ENCODE measurements around the gene INPP5F. TPM values are rescaled to one million over a fixed set of nuclear protein-coding genes. Genes with fewer than 3 reads are reported as not detected.
"Not testable (repeated sequence)": the region's sequence is repeated elsewhere in the genome, so short reads cannot be mapped to it uniquely, and the experiment has no call there.

Gene INPP5F
- total RNA-seq, 2 experiments from 2014 or later: 12.8 to 13.6 TPM

GRCh38 chr10:119863951-119864565, 138.2 kb downstream of the INPP5F start:
- Mint-ChIP-seq H3K27me3 (no peaks in the 10 kb centered on the region), H3K4me3 (no peak overlapping the region), H3K27ac (peak overlapping the region; percentile 11), H3K4me1 (ENCODE audit: low read depth) (peaks cover 67% of the 10 kb centered on the region), H3K9me3 (no peaks in the 10 kb centered on the region), H3K36me3 (peaks cover 21% of the 10 kb centered on the region)
- intact Hi-C loops (cut with micrococcal nuclease): loop anchor here (5.0 kb wide), 1 partner anchor 257 kb away; no protein-coding TSS in a partner anchor
- DNase-seq: no peak
- POLR2A ChIA-PET: interaction anchor here (6.4 kb wide), 1 partner anchor 9 kb away, joined by 31 read pairs; the partner anchor contains the start of gene MCMBP
- CTCF ChIA-PET: interaction anchor here (7.7 kb wide), 1 partner anchor 112 kb away, joined by 108 read pairs; no protein-coding TSS in a partner anchor

DNA sequence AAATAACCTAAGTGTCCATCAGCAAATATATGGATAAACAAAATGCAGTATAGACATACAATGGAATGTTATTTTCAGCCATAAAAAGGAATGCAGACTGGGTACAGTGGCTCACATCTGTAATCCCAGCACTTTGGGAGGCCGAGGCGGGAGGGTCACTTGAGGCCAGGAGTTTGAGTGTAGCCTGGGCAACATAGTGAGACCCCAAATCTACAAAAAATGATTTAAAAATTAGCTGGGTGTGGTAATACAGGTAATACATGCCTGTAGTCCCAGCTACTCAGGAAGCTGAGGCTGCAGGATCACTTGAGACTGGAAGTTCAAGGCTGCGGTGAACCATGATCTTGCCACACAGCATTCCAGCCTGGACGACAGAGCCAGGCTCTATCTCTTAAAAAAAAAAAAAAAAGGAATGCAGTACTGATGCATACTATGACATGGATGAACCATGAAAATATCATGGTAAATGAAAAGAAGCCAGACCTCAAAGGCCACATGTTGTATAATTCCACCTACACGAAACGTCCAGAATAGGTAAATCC, 139.9 kb downstream of the INPP5F start:
- ChIA-PET POLR2A (no interaction called here), CTCF (no interaction called here)
- intact Hi-C loops (cut with micrococcal nuclease): no loop called here
- H3K36me3 Mint-ChIP-seq: peaks cover 18% of the 10 kb centered on the region
- no peaks in the 10 kb centered on the region for H3K27me3 Mint-ChIP-seq
- no peak overlapping the region for H3K27ac Mint-ChIP-seq
- no peaks in the 10 kb centered on the region for H3K9me3 Mint-ChIP-seq
- peaks cover 62% of the 10 kb centered on the region for H3K4me1 Mint-ChIP-seq (ENCODE audit: low read depth)
- no peak overlapping the region for H3K4me3 Mint-ChIP-seq
- no peak for DNase-seq

- Mint-ChIP-seq H3K9me3 (no peaks in the 10 kb centered on the region), H3K27ac (no peak overlapping the region), H3K4me3 (no peak overlapping the region), H3K27me3 (no peaks in the 10 kb centered on the region), H3K36me3 (peaks cover 18% of the 10 kb centered on the region), H3K4me1 (ENCODE audit: low read depth) (peaks cover 58% of the 10 kb centered on the region)
- ChIA-PET CTCF (interaction anchor here (0.7 to 1.2 kb wide), 3 partner anchors 8 to 163 kb away, joined by 3 to 4 read pairs (median 4); no protein-coding TSS in a partner anchor), POLR2A (interaction anchor here (1.0 kb wide), 1 partner anchor 141 kb away, joined by 3 read pairs; the partner anchor contains the start of gene INPP5F)
- intact Hi-C loops (cut with micrococcal nuclease): no loop called here
- DNase-seq: no peak
These were observed 141.5 kb downstream of the INPP5F start for GRCh38 chr10:119867317-119867716.

DNA sequence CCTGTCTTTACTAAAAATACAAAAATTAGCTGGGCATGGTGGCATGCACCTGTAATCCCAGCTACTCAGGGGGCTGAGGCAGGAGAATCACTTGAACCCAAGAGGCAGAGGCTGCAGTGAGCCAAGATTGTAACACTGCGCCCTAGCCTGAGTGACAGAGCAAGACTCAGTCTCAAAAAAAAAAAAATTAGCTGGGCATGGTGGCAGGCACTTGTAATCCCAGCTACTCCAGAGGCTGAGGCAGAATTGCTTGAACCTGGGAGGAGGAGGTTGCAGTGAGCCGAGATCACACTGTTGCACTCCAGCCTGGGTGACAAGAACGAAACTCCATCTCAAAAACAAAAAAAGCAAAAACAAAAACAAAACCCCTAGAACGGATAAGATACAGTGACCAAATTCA, 143.5 kb downstream of the INPP5F start:
- peaks cover 13% of the 10 kb centered on the region for H3K36me3 Mint-ChIP-seq
- H3K9me3 Mint-ChIP-seq; H3K27ac Mint-ChIP-seq; H3K4me3 Mint-ChIP-seq; intact Hi-C loops (cut with micrococcal nuclease); DNase-seq; H3K27me3 Mint-ChIP-seq: not testable (repeated sequence)
- H3K4me1 Mint-ChIP-seq (ENCODE audit: low read depth): peaks cover 51% of the 10 kb centered on the region
- ChIA-PET CTCF (interaction anchor here (0.7 to 5.4 kb wide), 2 partner anchors 10 to 150 kb away, joined by 5 to 60 read pairs; no protein-coding TSS in a partner anchor), POLR2A (interaction anchor here (0.6 kb wide), 1 partner anchor 139 kb away, joined by 4 read pairs; no protein-coding TSS in a partner anchor)

- peak overlapping the region; percentile 91 for H3K4me3 Mint-ChIP-seq
- no peaks in the 10 kb centered on the region for H3K27me3 Mint-ChIP-seq
- POLR2A ChIA-PET: interaction anchor here (1.1 to 3.4 kb wide), 11 partner anchors 10 to 275 kb away, joined by 3 to 36 read pairs (median 4); partner anchors contain the start of genes BAG3, INPP5F, SEC23IP and TIAL1
- DNase-seq: peak; percentile 67
- no peaks in the 10 kb centered on the region for H3K9me3 Mint-ChIP-seq
- H3K4me1 Mint-ChIP-seq (ENCODE audit: low read depth): peaks cover 38% of the 10 kb centered on the region
- peak overlapping the region; percentile 89 for H3K27ac Mint-ChIP-seq
- intact Hi-C loops (cut with micrococcal nuclease): loop anchor here (1.0 to 5.0 kb wide), 4 partner anchors 10 to 665 kb away; partner anchors contain the start of genes GRK5 and TIAL1
- H3K36me3 Mint-ChIP-seq: peaks cover 2% of the 10 kb centered on the region
- CTCF ChIA-PET: interaction anchor here (0.6 to 5.4 kb wide), 11 partner anchors 9 to 266 kb away, joined by 3 to 60 read pairs (median 5); partner anchors contain the start of genes INPP5F and SEC23IP
These were observed 146.2 kb downstream of the INPP5F start for GRCh38 chr10:119871881-119872609.

DNA sequence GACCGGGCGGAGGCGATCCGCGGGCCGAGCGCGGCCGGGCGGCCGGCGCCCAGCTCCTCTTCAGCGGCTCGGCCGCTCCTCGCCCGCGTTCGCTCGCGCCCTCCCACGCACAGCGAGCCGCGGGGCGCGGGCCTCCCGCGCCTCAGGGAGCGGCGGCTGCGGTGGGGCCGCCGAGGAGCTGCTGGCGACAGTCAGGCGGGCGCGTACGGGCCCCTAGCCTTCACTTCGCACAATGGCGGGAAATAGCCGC, 146.7 kb downstream of the INPP5F start, which contains the start of gene MCMBP:
MCMBP (minus strand) TSS at position 234 of the 250 bp plus-strand sequence. CDS start 259 bp downstream, outside the sequence.
- no peak for DNase-seq
- Mint-ChIP-seq H3K27ac (peak within 1 kb of the TSS; percentile 89), H3K4me1 (ENCODE audit: low read depth) (peaks cover 35% of the 10 kb centered on the region), H3K27me3 (no peaks in the 10 kb centered on the region), H3K9me3 (no peaks in the 10 kb centered on the region), H3K4me3 (peak within 1 kb of the TSS; percentile 91), H3K36me3 (peaks cover 2% of the 10 kb centered on the region)
- CTCF ChIA-PET: interaction anchor here (0.6 to 5.4 kb wide), 10 partner anchors 10 to 267 kb away, joined by 3 to 60 read pairs (median 4); partner anchors contain the start of genes INPP5F and SEC23IP
- intact Hi-C loops (cut with micrococcal nuclease): loop anchor here (1.0 to 5.0 kb wide), 4 partner anchors 10 to 665 kb away; partner anchors contain the start of genes GRK5 and TIAL1
- POLR2A ChIA-PET: interaction anchor here (0.6 to 3.4 kb wide), 12 partner anchors 10 to 275 kb away, joined by 3 to 36 read pairs (median 4); partner anchors contain the start of genes BAG3, INPP5F, SEC23IP and TIAL1

- intact Hi-C loops (cut with micrococcal nuclease): loop anchor here (1.0 to 5.0 kb wide), 6 partner anchors 11 to 666 kb away; partner anchors contain the start of genes GRK5, SEC23IP and TIAL1
- Mint-ChIP-seq H3K9me3 (no peaks in the 10 kb centered on the region), H3K27me3 (no peaks in the 10 kb centered on the region), H3K4me3 (peak overlapping the region; percentile 80), H3K4me1 (ENCODE audit: low read depth) (peaks cover 31% of the 10 kb centered on the region), H3K36me3 (peaks cover 2% of the 10 kb centered on the region), H3K27ac (peak overlapping the region; percentile 87)
- ChIA-PET POLR2A (interaction anchor here (0.6 to 3.4 kb wide), 12 partner anchors 10 to 276 kb away, joined by 3 to 36 read pairs (median 4); partner anchors contain the start of genes BAG3, INPP5F, SEC23IP and TIAL1), CTCF (interaction anchor here (0.6 to 5.4 kb wide), 13 partner anchors 9 to 267 kb away, joined by 3 to 60 read pairs (median 4); partner anchors contain the start of genes INPP5F and SEC23IP)
- DNase-seq: peak; percentile 91
These were observed 147.2 kb downstream of the INPP5F start for GRCh38 chr10:119872860-119873681.

DNA sequence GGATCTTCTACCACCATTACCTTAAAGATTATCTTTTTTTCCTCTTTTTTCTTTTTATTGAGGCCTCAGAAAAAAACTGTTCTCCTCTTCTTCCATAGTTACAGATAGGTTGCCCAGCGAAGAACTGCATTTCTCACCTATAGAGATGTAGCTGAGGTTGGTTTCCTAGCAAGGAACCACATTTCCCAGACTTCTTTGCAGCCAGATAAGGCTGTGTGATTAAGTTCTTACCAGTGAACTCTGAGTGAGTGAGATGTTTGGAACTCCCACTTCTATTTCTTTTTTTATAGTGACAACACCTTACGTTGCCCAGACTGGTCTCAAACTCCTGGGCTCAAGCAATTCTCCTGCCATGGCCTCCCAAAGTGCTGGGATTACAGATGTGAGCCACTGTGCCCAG, 152.7 kb downstream of the INPP5F start:
- Mint-ChIP-seq H3K4me1 (ENCODE audit: low read depth) (peaks cover 5% of the 10 kb centered on the region), H3K27ac (no peak overlapping the region), H3K36me3 (no peaks in the 10 kb centered on the region), H3K9me3 (no peaks in the 10 kb centered on the region), H3K27me3 (no peaks in the 10 kb centered on the region), H3K4me3 (no peak overlapping the region)
- DNase-seq: no peak
- POLR2A ChIA-PET: no interaction called here
- intact Hi-C loops (cut with micrococcal nuclease): no loop called here
- CTCF ChIA-PET: no interaction called here

Other genes with a start within 250 kb of the INPP5F start
- gene RGS10, start 183.3 kb upstream of the INPP5F start, total RNA-seq: 100 to 1,000 TPM; 158 to 173 TPM
- 100 to 1,000 TPM; 177 TPM for gene TIAL1, start 129.1 kb upstream of the INPP5F start, total RNA-seq
- 10 to 100 TPM; 26.8 to 28.1 TPM for gene BAG3, start 74.7 kb upstream of the INPP5F start, total RNA-seq
- 10 to 100 TPM; 90.8 to 92.8 TPM for gene MCMBP, start 146.8 kb downstream of the INPP5F start, total RNA-seq
- gene SEC23IP, start 166.7 kb downstream of the INPP5F start, total RNA-seq: 10 to 100 TPM; 62.4 to 63.6 TPM

Measured in activated CD4-positive, alpha-beta memory T cell treated with anti-CD3 and anti-CD28 coated beads for 36 hours (primary cell).